A549 (cell line): Measurements from ENCODE around the gene RTN4R.

Experiments used
- GATA3 ChIP-seq: IDR thresholded peaks from 2 replicates; pipeline ENCODE4 v1.6.1; 2012; ENCODE audit warnings: borderline replicate concordance
- HDAC2 ChIP-seq: fragments of 200-600 bp; sonication (generic); IDR thresholded peaks from 2 replicates; pipeline ENCODE4 v1.6.1; 2016
- MAFK ChIP-seq: fragments of 450-650 bp; IDR thresholded peaks from 2 replicates; pipeline ENCODE4 v1.6.1; 2014; ENCODE audit not compliant: partially characterized antibody
- POLR2AphosphoS2 ChIP-seq: conservative IDR thresholded peaks from 2 replicates; pipeline ENCODE4 v1.6.1; 2012; ENCODE audit warnings: low read length, improper control_type of control experiment, inconsistent platforms
- RCOR1 ChIP-seq: fragments of 150-350 bp; IDR thresholded peaks from 2 replicates; pipeline ENCODE4 v1.6.1; 2014; ENCODE audit warnings: antibody characterized with exemption, low read length, low read depth
- SMC3 ChIP-seq: fragments of >200 bp; sonication (Bioruptor Twin); formaldehyde crosslinking; IDR thresholded peaks from 3 replicates; pipeline ENCODE4 v1.6.1; 2018; ENCODE audit warnings: inconsistent platforms
- TF ChIP-seq, protein P1 (sequence below): fragments of >200 bp; sonication (Bioruptor Twin); formaldehyde crosslinking; IDR thresholded peaks from 3 replicates; pipeline ENCODE4 v1.5.1; 2016

- TF ChIP-seq, protein P1, sequence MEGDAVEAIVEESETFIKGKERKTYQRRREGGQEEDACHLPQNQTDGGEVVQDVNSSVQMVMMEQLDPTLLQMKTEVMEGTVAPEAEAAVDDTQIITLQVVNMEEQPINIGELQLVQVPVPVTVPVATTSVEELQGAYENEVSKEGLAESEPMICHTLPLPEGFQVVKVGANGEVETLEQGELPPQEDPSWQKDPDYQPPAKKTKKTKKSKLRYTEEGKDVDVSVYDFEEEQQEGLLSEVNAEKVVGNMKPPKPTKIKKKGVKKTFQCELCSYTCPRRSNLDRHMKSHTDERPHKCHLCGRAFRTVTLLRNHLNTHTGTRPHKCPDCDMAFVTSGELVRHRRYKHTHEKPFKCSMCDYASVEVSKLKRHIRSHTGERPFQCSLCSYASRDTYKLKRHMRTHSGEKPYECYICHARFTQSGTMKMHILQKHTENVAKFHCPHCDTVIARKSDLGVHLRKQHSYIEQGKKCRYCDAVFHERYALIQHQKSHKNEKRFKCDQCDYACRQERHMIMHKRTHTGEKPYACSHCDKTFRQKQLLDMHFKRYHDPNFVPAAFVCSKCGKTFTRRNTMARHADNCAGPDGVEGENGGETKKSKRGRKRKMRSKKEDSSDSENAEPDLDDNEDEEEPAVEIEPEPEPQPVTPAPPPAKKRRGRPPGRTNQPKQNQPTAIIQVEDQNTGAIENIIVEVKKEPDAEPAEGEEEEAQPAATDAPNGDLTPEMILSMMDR: no peak
- TF ChIP-seq MAFK (no peak), GATA3 (no peak), SMC3 (no peak), HDAC2 (no peak), RCOR1 (no peak), POLR2AphosphoS2 (no peak)
Observed at GRCh38 chr22:20229916-20230775, 38.0 kb downstream of the RTN4R start.
